Neural progenitor cell (in vitro differentiated cells): ENCODE data around the gene PLCH2. TPM values are rescaled to one million over a fixed set of nuclear protein-coding genes. Genes with fewer than 3 reads are reported as not detected.
A peak's percentile ranks its signal among the peaks of the same experiment; 100 is the strongest.

ENCODE experiments used
- DNase-seq: peaks from one replicate; pipeline ENCODE4 v3.0.0-alpha.2; 2016; ENCODE audit warnings: low spot score
- H2AFZ ChIP-seq: fragments of 200-600 bp; sonication (generic); replicated peaks from 2 replicates; pipeline ENCODE4 v1.6.1; 2016; ENCODE audit warnings: antibody characterized with exemption
- H3F3A ChIP-seq: fragments of 200-600 bp; sonication (generic); 2 replicates; pipeline ENCODE4 v1.6.1; 2016; ENCODE audit warnings: antibody characterized with exemption, low read depth
- H3K27ac ChIP-seq: fragments of 200-600 bp; sonication (generic); 2 replicates; pipeline ENCODE4 v1.5.1; 2016; ENCODE audit warnings: mild to moderate bottlenecking
- H3K27me3 ChIP-seq: fragments of 200-600 bp; sonication (generic); 2 replicates; pipeline ENCODE4 v1.6.1; 2016; ENCODE audit warnings: mild to moderate bottlenecking, moderate library complexity
- H3K36me3 ChIP-seq: fragments of 200-600 bp; sonication (generic); 2 replicates; pipeline ENCODE4 v1.5.1; 2016
- H3K4me1 ChIP-seq: fragments of 200-600 bp; sonication (generic); 2 replicates; pipeline ENCODE4 v1.6.1; 2016; ENCODE audit warnings: mixed run types
- H3K4me2 ChIP-seq: fragments of 200-600 bp; sonication (generic); 2 replicates; pipeline ENCODE4 v1.6.1; 2016
- H3K4me3 ChIP-seq: fragments of 200-600 bp; sonication (generic); 2 replicates; pipeline ENCODE4 v1.5.1; 2016
- H3K79me2 ChIP-seq: fragments of 200-600 bp; sonication (generic); 2 replicates; pipeline ENCODE4 v1.6.1; 2016; ENCODE audit warnings: low read depth
- H3K9ac ChIP-seq: fragments of 200-600 bp; sonication (generic); 2 replicates; pipeline ENCODE4 v1.6.1; 2016
- H3K9me3 ChIP-seq: fragments of 200-600 bp; sonication (generic); 2 replicates; pipeline ENCODE4 v1.5.1; 2016; ENCODE audit warnings: low read depth
- H4K20me1 ChIP-seq: fragments of 200-600 bp; sonication (generic); 2 replicates; pipeline ENCODE4 v1.6.1; 2016; ENCODE audit warnings: low read depth
- H3K27ac Mint-ChIP-seq: 3 replicates; pipeline ENCODE4 v1.8.0; 2021; ENCODE audit warnings: mixed read lengths
- H3K27me3 Mint-ChIP-seq: 2 replicates; pipeline ENCODE4 v1.8.0; 2022; ENCODE audit warnings: low read depth, mild to moderate bottlenecking, inconsistent platforms, moderate library complexity, mixed read lengths; ENCODE audit not compliant: insufficient read depth
- H3K36me3 Mint-ChIP-seq: 3 replicates; pipeline ENCODE4 v1.8.0; 2021; ENCODE audit warnings: mixed read lengths
- H3K4me1 Mint-ChIP-seq: 3 replicates; pipeline ENCODE4 v1.8.0; 2021; ENCODE audit warnings: mixed read lengths
- H3K4me3 Mint-ChIP-seq: 3 replicates; pipeline ENCODE4 v1.8.0; 2021; ENCODE audit warnings: mild to moderate bottlenecking, moderate library complexity, mixed read lengths
- H3K9me3 Mint-ChIP-seq: 3 replicates; pipeline ENCODE4 v1.8.0; 2020; ENCODE audit warnings: mixed read lengths
- EZH2 ChIP-seq: fragments of 200-600 bp; sonication (generic); IDR thresholded peaks from 2 replicates; pipeline ENCODE4 v1.6.1; 2017; ENCODE audit warnings: antibody characterized with exemption, mild to moderate bottlenecking, moderate library complexity
- EZH2phosphoT487 ChIP-seq: fragments of 200-600 bp; sonication (generic); IDR thresholded peaks from 2 replicates; pipeline ENCODE4 v1.6.1; 2017; ENCODE audit warnings: antibody characterized with exemption
- total RNA-seq: library from RNA; depleted of rRNA; stranded (reverse); fragments of >200 nt; gene quantifications from 2 replicates; pipeline ENCODE4 v1.2.3, GENCODE V29; 2015; ENCODE audit warnings: low replicate concordance
- TF ChIP-seq, protein P1 (sequence below): fragments of 200-600 bp; sonication (generic); IDR thresholded peaks from 2 replicates; pipeline ENCODE4 v1.5.1; 2017; ENCODE audit warnings: antibody characterized with exemption, mild to moderate bottlenecking

The PLCH2 gene
- total RNA-seq, 1 donor from 2014 or later, result 0.54 TPM

- peaks cover 54% of the 10 kb centered on the region for H3K4me1 Mint-ChIP-seq
- DNase-seq, result no peak
- H3K9me3 ChIP-seq, result no peaks in the 10 kb centered on the region
- no peak overlapping the region for H3K27ac Mint-ChIP-seq
- H3K4me3 Mint-ChIP-seq, result peak overlapping the region; percentile 96
- peak overlapping the region; percentile 81 for H3K4me2 ChIP-seq
- peaks cover 54% of the 10 kb centered on the region for H4K20me1 ChIP-seq
- no peaks in the 10 kb centered on the region for H3K36me3 Mint-ChIP-seq
- peaks cover 23% of the 10 kb centered on the region for H3F3A ChIP-seq
- no peak overlapping the region for H3K9ac ChIP-seq
- H3K79me2 ChIP-seq, result peaks cover 24% of the 10 kb centered on the region
- no peaks in the 10 kb centered on the region for H3K9me3 Mint-ChIP-seq
- peaks cover 54% of the 10 kb centered on the region for H3K4me1 ChIP-seq
- H2AFZ ChIP-seq, result no peak overlapping the region
- H3K27me3 Mint-ChIP-seq, result peaks cover 19% of the 10 kb centered on the region
- peak overlapping the region; percentile 62 for H3K4me3 ChIP-seq
- H3K36me3 ChIP-seq, result no peaks in the 10 kb centered on the region
- H3K27me3 ChIP-seq, result peaks cover 71% of the 10 kb centered on the region
- TF ChIP-seq EZH2phosphoT487 (no peak), EZH2 (peak; percentile 38)
- TF ChIP-seq, protein P1, sequence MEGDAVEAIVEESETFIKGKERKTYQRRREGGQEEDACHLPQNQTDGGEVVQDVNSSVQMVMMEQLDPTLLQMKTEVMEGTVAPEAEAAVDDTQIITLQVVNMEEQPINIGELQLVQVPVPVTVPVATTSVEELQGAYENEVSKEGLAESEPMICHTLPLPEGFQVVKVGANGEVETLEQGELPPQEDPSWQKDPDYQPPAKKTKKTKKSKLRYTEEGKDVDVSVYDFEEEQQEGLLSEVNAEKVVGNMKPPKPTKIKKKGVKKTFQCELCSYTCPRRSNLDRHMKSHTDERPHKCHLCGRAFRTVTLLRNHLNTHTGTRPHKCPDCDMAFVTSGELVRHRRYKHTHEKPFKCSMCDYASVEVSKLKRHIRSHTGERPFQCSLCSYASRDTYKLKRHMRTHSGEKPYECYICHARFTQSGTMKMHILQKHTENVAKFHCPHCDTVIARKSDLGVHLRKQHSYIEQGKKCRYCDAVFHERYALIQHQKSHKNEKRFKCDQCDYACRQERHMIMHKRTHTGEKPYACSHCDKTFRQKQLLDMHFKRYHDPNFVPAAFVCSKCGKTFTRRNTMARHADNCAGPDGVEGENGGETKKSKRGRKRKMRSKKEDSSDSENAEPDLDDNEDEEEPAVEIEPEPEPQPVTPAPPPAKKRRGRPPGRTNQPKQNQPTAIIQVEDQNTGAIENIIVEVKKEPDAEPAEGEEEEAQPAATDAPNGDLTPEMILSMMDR, result no peak
- H3K27ac ChIP-seq, result no peak overlapping the region
These were observed 52.5 kb downstream of the PLCH2 start for GRCh38 chr1:2528611-2528965.

DNA sequence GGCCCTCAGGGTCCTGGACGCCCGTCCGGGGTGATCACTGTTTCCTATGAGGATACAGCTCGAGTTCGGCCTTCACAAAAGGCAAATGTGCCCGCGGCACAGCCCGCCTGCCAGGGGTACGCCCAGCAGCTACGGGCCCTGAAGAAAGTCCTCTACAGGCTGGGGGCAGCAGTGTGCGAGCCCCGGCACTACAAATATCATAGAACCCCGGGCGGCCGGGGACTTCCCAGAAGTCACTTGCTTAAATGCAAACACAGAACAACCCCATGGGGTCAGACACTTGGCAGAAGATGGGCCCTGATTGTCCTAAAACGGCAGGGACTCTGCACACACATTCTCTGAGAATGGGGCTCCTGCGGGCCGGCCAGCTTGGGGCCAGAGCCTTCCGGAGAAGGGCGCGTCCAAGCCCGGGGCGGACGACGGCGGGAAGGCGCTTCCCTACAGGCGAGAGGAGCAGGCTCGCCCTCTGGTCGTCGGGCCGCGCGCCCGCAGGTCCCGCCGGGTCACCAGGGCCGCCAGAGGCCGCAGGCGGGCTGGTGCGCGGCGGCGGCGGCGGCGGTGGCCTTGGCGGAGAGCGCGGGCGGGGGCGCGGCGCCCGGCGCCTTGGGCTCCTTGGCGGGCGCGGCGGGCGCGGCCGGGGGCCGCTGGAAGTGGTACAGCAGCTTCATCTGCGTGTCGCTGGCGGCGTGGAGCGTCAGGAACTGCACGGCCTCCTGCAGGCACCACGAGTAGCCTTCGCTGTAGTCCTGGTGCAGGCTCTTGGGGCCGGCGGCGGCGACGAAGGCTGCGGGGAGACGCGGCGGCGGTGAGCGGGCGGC, 53.1 kb downstream of the PLCH2 start:
- peak; percentile 76 for DNase-seq
- no peak overlapping the region for H2AFZ ChIP-seq
- TF ChIP-seq, protein P1, result no peak
- TF ChIP-seq EZH2phosphoT487 (peak; percentile 67), EZH2 (peak; percentile 68)
- H3K4me2 ChIP-seq, result peak overlapping the region; percentile 88
- no peak overlapping the region for H3K27ac Mint-ChIP-seq
- H3K4me1 Mint-ChIP-seq, result peaks cover 56% of the 10 kb centered on the region
- no peaks in the 10 kb centered on the region for H3K9me3 Mint-ChIP-seq
- no peaks in the 10 kb centered on the region for H3K9me3 ChIP-seq
- H3K27me3 Mint-ChIP-seq, result peaks cover 22% of the 10 kb centered on the region
- peaks cover 19% of the 10 kb centered on the region for H3K79me2 ChIP-seq
- H3K4me3 Mint-ChIP-seq, result peak overlapping the region; percentile 96
- H3K36me3 Mint-ChIP-seq, result no peaks in the 10 kb centered on the region
- H3K4me1 ChIP-seq, result peaks cover 59% of the 10 kb centered on the region
- peaks cover 48% of the 10 kb centered on the region for H4K20me1 ChIP-seq
- peaks cover 23% of the 10 kb centered on the region for H3F3A ChIP-seq
- no peaks in the 10 kb centered on the region for H3K36me3 ChIP-seq
- no peak overlapping the region for H3K27ac ChIP-seq
- H3K4me3 ChIP-seq, result peak overlapping the region; percentile 62
- H3K9ac ChIP-seq, result peak overlapping the region; percentile 40
- peaks cover 77% of the 10 kb centered on the region for H3K27me3 ChIP-seq

DNA sequence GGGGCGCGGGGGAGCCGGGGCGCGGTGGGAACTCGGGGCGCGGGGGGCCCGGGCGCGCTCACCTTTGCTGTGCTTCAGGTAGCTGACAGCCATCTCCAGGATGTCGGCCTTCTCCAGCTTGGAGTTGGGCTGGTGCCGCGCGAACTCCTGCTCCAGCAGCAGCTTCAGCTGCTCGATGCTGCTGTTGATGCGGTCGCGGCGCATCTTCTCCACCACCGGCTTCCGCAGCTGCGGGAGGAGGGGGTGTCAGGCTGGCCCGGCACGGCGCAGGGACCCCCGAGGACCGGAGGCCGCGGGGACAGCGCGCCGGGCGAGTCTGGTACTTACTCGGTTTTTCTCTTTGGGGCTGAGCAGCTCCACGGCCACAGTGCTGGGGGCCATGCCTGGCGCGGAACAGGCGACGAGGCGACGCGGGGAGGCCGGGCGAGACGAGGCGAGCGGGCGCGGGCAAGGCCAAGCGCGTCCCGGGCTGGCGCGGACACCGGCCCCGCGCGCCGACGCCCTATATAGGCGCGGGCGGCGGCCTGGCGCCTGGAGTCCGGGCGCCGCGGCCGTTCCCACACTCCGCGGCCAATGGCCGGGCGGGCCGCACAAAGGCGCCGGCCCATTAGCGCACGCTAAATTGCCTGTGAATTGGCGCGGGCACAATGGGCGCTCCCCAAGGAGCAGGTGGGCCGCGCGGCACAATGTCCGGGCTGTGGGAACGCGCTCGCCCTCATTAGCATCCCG, 53.9 kb downstream of the PLCH2 start, which contains the start of gene HES5:
Gene HES5 (minus strand): TSS at position 480 of the 729 bp plus-strand sequence. CDS start 99 bp downstream, at position 381.
- Mint-ChIP-seq H3K4me3 (peak within 1 kb of the TSS; percentile 96), H3K27ac (no peak within 1 kb of the TSS), H3K4me1 (peaks cover 54% of the 10 kb centered on the region), H3K27me3 (peaks cover 22% of the 10 kb centered on the region), H3K9me3 (no peaks in the 10 kb centered on the region), H3K36me3 (no peaks in the 10 kb centered on the region)
- H3K4me1 ChIP-seq, result peaks cover 58% of the 10 kb centered on the region
- no peak for TF ChIP-seq EZH2phosphoT487
- peak; percentile 63 for TF ChIP-seq EZH2
- no peak within 1 kb of the TSS for H2AFZ ChIP-seq
- no peaks in the 10 kb centered on the region for H3K36me3 ChIP-seq
- H3K27ac ChIP-seq, result no peak within 1 kb of the TSS
- H3K4me2 ChIP-seq, result peak within 1 kb of the TSS; percentile 88
- peaks cover 85% of the 10 kb centered on the region for H3K27me3 ChIP-seq
- peaks cover 23% of the 10 kb centered on the region for H3F3A ChIP-seq
- DNase-seq, result peak; percentile 99
- H3K79me2 ChIP-seq, result peaks cover 11% of the 10 kb centered on the region
- peak within 1 kb of the TSS; percentile 62 for H3K4me3 ChIP-seq
- H3K9ac ChIP-seq, result peak within 1 kb of the TSS; percentile 53
- peaks cover 40% of the 10 kb centered on the region for H4K20me1 ChIP-seq
- no peaks in the 10 kb centered on the region for H3K9me3 ChIP-seq
